COR-L47 (cell line): ENCODE data around the gene GRPEL1.
"Not testable (repeated sequence)": the region's sequence is repeated elsewhere in the genome, so short reads cannot be mapped to it uniquely, and the experiment has no call there.

Source experiments
- DNase-seq: peaks from one replicate; lab custom pipeline; 2025; lab: John Stamatoyannopoulos, UW

GRPEL1 gene

GRCh38 chr4:7092026-7092425, 24.2 kb upstream of the GRPEL1 start:
- DNase-seq = no peak

GRCh38 chr4:7089213-7089986, 21.5 kb upstream of the GRPEL1 start:
- no peak for DNase-seq

- DNase-seq = no peak
These were observed 19.2 kb upstream of the GRPEL1 start for GRCh38 chr4:7087036-7087435.

GRCh38 chr4:7086384-7086783, 18.5 kb upstream of the GRPEL1 start:
- no peak for DNase-seq

- DNase-seq = not testable (repeated sequence)
These were observed 16.7 kb upstream of the GRPEL1 start for GRCh38 chr4:7084564-7084961.

GRCh38 chr4:7083597-7084563, 16.0 kb upstream of the GRPEL1 start:
- DNase-seq = no peak

- DNase-seq = not testable (repeated sequence)
These were observed 12.0 kb upstream of the GRPEL1 start for GRCh38 chr4:7079909-7080308.

GRCh38 chr4:7079483-7079882, 11.6 kb upstream of the GRPEL1 start:
- DNase-seq = not testable (repeated sequence)

GRCh38 chr4:7078025-7078424, 10.2 kb upstream of the GRPEL1 start:
- no peak for DNase-seq

GRCh38 chr4:7077371-7077770, 9.5 kb upstream of the GRPEL1 start:
- DNase-seq = no peak

GRCh38 chr4:7076696-7077082, 8.8 kb upstream of the GRPEL1 start:
- no peak for DNase-seq

- DNase-seq = no peak
These were observed 8.3 kb upstream of the GRPEL1 start for GRCh38 chr4:7075962-7076695.

GRCh38 chr4:7074426-7074825, 6.6 kb upstream of the GRPEL1 start:
- DNase-seq = no peak

- DNase-seq = peak; percentile 41
These were observed 5.9 kb upstream of the GRPEL1 start for GRCh38 chr4:7073526-7074390.

- DNase-seq = no peak
These were observed 5.2 kb upstream of the GRPEL1 start for GRCh38 chr4:7073059-7073458.

- DNase-seq = peak; percentile 78
These were observed 3.1 kb upstream of the GRPEL1 start for GRCh38 chr4:7070729-7071511.

GRCh38 chr4:7068883-7069282, 1.0 kb upstream of the GRPEL1 start:
- no peak for DNase-seq

- no peak for DNase-seq
These were observed 497 bp upstream of the GRPEL1 start for GRCh38 chr4:7068279-7068842.

- no peak for DNase-seq
These were observed 775 bp downstream of the GRPEL1 start for GRCh38 chr4:7067126-7067451.

- DNase-seq = no peak
These were observed 1.4 kb downstream of the GRPEL1 start for GRCh38 chr4:7066493-7066892.
